ENCODE data around the gene RCAN3. TPM values are rescaled to one million over a fixed set of nuclear protein-coding genes. Genes with fewer than 3 reads are reported as not detected.

RCAN3 gene
- total and polyA plus RNA-seq, 2 of the 13 experiments (the other 11 are each of a cell fraction or from before 2014, with no cell fraction given), result 12.2 to 13.3 TPM

DNA sequence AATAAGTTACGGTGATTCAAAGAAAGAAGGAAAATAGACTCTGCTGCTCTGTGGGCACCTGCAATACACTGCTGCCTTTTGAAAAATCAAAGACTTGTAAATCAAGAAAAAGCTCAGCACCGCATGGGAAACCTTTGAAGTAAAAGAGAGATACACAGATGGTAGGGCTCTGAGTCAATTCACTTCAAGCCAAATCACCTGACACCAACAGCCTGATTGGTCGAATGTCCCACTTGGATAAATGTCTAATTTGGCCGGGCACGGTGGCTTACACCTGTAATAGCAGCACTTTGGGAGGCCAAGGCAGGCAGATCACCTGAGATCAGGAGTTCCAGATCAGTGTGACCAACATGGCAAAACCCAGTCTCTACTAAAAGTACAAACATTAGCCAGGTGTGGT is 19.2 kb upstream of the RCAN3 start:
- ChIA-PET CTCF (ENCODE audit: low intra/inter-chr PET ratio, low total read pairs) (no interaction called here), POLR2A (no interaction called here)
- no peak overlapping the region for H3K27ac ChIP-seq (ENCODE audit: extremely low read length, insufficient read depth, low read length)
- H3K9me3 ChIP-seq (ENCODE audit: low read length), result no peaks in the 10 kb centered on the region
- H3K4me2 ChIP-seq (ENCODE audit: low read depth, low read length), result no peak overlapping the region
- no peaks in the 10 kb centered on the region; a peak in 1 of 5 replicates for H3K27me3 ChIP-seq (ENCODE audit: control insufficient read depth in 1 of 2, insufficient read depth in 2 of 2, low read length in 2 of 2)
- H3K79me2 ChIP-seq (ENCODE audit: insufficient read depth, low read length), result no peaks in the 10 kb centered on the region
- H3K9ac ChIP-seq (ENCODE audit: insufficient read depth, low read depth, low read length), result no peak overlapping the region
- no peak for DNase-seq (ENCODE audit: low spot score)
- no peaks in the 10 kb centered on the region for H4K20me1 ChIP-seq (ENCODE audit: insufficient read depth, low read length)
- H3K4me3 ChIP-seq (replicated peaks in 1 of 3; ENCODE audit: insufficient read depth in 1 of 3, low read depth in 2 of 3, low read length in 3 of 3), result no peak overlapping the region
- no TSS peak for BruUV-seq (replicated peaks)
- H3K36me3 ChIP-seq (replicated peaks in 1 of 2; ENCODE audit: control insufficient read depth in 1 of 2, insufficient read depth in 2 of 2, low read length in 2 of 2), result no peaks in the 10 kb centered on the region
- intact Hi-C loops (cut with micrococcal nuclease; ENCODE audit: unreplicated experiment) (no loop called here), in situ Hi-C loops (cut with HindIII; ENCODE audit: extremely low pct_ligation_motif_present, low pct_unique_long_range_greater_than_20kb) (no loop called here)
- ATAC-seq, result no peak
- peaks cover 15% of the 10 kb centered on the region for H3K4me1 ChIP-seq (ENCODE audit: insufficient read depth, low read length)
- 63% methylated on average over 3 of the region's 5 CpGs for WGBS (ENCODE audit: low lambda C conversion rate)
- no peak for FAIRE-seq
- TF ChIP-seq SSRP1 (CRISPR knock-in tag; IDR thresholded peaks at IDR 0.05), result no peak
- TF ChIP-seq, protein P1, sequence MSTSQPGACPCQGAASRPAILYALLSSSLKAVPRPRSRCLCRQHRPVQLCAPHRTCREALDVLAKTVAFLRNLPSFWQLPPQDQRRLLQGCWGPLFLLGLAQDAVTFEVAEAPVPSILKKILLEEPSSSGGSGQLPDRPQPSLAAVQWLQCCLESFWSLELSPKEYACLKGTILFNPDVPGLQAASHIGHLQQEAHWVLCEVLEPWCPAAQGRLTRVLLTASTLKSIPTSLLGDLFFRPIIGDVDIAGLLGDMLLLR (CRISPR knock-in tag; IDR thresholded peaks at IDR 0.05), result no peak
- no peak for TF ChIP-seq LCORL (IDR thresholded peaks at IDR 0.05)
- no peak for TF ChIP-seq LCORL (CRISPR knock-in tag; IDR thresholded peaks at IDR 0.05)
- TF ChIP-seq, protein P2, sequence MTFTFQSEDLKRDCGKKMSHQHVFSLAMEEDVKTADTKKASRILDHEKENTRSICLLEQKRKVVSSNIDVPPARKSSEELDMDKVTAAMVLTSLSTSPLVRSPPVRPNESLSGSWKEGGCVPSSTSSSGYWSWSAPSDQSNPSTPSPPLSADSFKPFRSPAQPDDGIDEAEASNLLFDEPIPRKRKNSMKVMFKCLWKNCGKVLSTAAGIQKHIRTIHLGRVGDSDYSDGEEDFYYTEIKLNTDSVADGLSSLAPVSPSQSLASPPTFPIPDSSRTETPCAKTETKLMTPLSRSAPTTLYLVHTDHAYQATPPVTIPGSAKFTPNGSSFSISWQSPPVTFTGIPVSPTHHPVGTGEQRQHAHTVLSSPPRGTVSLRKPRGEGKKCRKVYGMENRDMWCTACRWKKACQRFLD (CRISPR knock-in tag; IDR thresholded peaks at IDR 0.05; ENCODE audit: borderline replicate concordance), result no peak
- TF ChIP-seq ZNF768 (CRISPR knock-in tag; IDR thresholded peaks at IDR 0.05), result no peak
- no peak for TF ChIP-seq YEATS4 (CRISPR knock-in tag; IDR thresholded peaks at IDR 0.05; ENCODE audit: borderline replicate concordance)
- TF ChIP-seq ZNF782 (CRISPR knock-in tag; IDR thresholded peaks at IDR 0.05; ENCODE audit: borderline replicate concordance), result no peak
- TF ChIP-seq ZNF644 (CRISPR knock-in tag; IDR thresholded peaks at IDR 0.05; ENCODE audit: low read depth), result no peak
- TF ChIP-seq THAP11 (CRISPR knock-in tag; IDR thresholded peaks at IDR 0.05), result no peak
- TF ChIP-seq, protein P3, sequence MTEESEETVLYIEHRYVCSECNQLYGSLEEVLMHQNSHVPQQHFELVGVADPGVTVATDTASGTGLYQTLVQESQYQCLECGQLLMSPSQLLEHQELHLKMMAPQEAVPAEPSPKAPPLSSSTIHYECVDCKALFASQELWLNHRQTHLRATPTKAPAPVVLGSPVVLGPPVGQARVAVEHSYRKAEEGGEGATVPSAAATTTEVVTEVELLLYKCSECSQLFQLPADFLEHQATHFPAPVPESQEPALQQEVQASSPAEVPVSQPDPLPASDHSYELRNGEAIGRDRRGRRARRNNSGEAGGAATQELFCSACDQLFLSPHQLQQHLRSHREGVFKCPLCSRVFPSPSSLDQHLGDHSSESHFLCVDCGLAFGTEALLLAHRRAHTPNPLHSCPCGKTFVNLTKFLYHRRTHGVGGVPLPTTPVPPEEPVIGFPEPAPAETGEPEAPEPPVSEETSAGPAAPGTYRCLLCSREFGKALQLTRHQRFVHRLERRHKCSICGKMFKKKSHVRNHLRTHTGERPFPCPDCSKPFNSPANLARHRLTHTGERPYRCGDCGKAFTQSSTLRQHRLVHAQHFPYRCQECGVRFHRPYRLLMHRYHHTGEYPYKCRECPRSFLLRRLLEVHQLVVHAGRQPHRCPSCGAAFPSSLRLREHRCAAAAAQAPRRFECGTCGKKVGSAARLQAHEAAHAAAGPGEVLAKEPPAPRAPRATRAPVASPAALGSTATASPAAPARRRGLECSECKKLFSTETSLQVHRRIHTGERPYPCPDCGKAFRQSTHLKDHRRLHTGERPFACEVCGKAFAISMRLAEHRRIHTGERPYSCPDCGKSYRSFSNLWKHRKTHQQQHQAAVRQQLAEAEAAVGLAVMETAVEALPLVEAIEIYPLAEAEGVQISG (CRISPR knock-in tag; IDR thresholded peaks at IDR 0.05), result no peak
- TF ChIP-seq, protein P4, sequence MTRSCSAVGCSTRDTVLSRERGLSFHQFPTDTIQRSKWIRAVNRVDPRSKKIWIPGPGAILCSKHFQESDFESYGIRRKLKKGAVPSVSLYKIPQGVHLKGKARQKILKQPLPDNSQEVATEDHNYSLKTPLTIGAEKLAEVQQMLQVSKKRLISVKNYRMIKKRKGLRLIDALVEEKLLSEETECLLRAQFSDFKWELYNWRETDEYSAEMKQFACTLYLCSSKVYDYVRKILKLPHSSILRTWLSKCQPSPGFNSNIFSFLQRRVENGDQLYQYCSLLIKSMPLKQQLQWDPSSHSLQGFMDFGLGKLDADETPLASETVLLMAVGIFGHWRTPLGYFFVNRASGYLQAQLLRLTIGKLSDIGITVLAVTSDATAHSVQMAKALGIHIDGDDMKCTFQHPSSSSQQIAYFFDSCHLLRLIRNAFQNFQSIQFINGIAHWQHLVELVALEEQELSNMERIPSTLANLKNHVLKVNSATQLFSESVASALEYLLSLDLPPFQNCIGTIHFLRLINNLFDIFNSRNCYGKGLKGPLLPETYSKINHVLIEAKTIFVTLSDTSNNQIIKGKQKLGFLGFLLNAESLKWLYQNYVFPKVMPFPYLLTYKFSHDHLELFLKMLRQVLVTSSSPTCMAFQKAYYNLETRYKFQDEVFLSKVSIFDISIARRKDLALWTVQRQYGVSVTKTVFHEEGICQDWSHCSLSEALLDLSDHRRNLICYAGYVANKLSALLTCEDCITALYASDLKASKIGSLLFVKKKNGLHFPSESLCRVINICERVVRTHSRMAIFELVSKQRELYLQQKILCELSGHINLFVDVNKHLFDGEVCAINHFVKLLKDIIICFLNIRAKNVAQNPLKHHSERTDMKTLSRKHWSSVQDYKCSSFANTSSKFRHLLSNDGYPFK (CRISPR knock-in tag; IDR thresholded peaks at IDR 0.05; ENCODE audit: borderline replicate concordance), result no peak
- no peak for TF ChIP-seq ATRX (CRISPR knock-in tag; IDR thresholded peaks at IDR 0.05; ENCODE audit: borderline replicate concordance)
- TF ChIP-seq ZNF143 (CRISPR knock-in tag; IDR thresholded peaks at IDR 0.05), result no peak
- no peak for TF ChIP-seq MLLT10 (CRISPR knock-in tag; IDR thresholded peaks at IDR 0.05)
- no peak for TF ChIP-seq KDM1A (CRISPR knock-in tag; IDR thresholded peaks at IDR 0.05)
- TF ChIP-seq PHB2 (IDR thresholded peaks at IDR 0.05; ENCODE audit: partially characterized antibody), result no peak
- TF ChIP-seq TBX3 (IDR thresholded peaks at IDR 0.05; ENCODE audit: borderline replicate concordance), result no peak
- TF ChIP-seq SOX13 (IDR thresholded peaks at IDR 0.05), result no peak
- no peak for TF ChIP-seq SOX13 (CRISPR knock-in tag; conservative IDR thresholded peaks at IDR 0.05 in 1 of 2, IDR thresholded peaks at IDR 0.05 in 1 of 2)
- TF ChIP-seq ZNF234 (CRISPR knock-in tag; conservative IDR thresholded peaks at IDR 0.05), result no peak
- no peak overlapping the region for H2AFZ ChIP-seq (ENCODE audit: low read length)

Data from HepG2 (cell line).